H1 (cell line): ENCODE results near the gene TK2. TPM values are rescaled to one million over a fixed set of nuclear protein-coding genes. Genes with fewer than 3 reads are reported as not detected.

Experiments
- CTCF ChIA-PET: fragments of 300-600 bp; sonication (Branson Sonifier 250); formaldehyde crosslinking; loops from one replicate; lab custom pipeline; 2021; ENCODE audit not compliant: partially characterized antibody; lab: Charles Lee
- POLR2A ChIA-PET: fragments of 300-600 bp; sonication (Branson Sonifier 250); formaldehyde crosslinking; loops from one replicate; lab custom pipeline; 2021; ENCODE audit warnings: inconsistent platforms; ENCODE audit not compliant: partially characterized antibody; lab: Charles Lee
- DNase-seq, 2 experiments: peaks; one replicate each; pipeline versions ENCODE4 v3.0.0 to v3.0.0-alpha.2; 2010 to 2022; ENCODE audit warnings: low spot score in 2 of 2, low read depth in 1 of 2, mixed read lengths in 1 of 2
- FAIRE-seq: peaks from 2 replicates; lab custom pipeline; 2011; peaks lifted over from hg19 to GRCh38; lab: Jason Lieb, UNC
- H2AFZ ChIP-seq: 2 replicates; pipeline ENCODE4 v1.8.1; 2012; ENCODE audit warnings: low read length, inconsistent platforms
- H2AK5ac ChIP-seq: 2 replicates; pipeline ENCODE4 v1.6.1; 2013; ENCODE audit warnings: low read depth, low read length
- H2BK120ac ChIP-seq: replicated peaks from 2 replicates; pipeline ENCODE3; 2013; ENCODE audit warnings: low read depth, low read length, inconsistent platforms
- H2BK12ac ChIP-seq: 2 replicates; pipeline ENCODE4 v1.6.1; 2013; ENCODE audit warnings: low read depth, low read length
- H2BK15ac ChIP-seq: 2 replicates; pipeline ENCODE4 v1.6.1; 2013; ENCODE audit warnings: low read length
- H2BK20ac ChIP-seq: 2 replicates; pipeline ENCODE4 v1.6.1; 2013; ENCODE audit warnings: low read length
- H2BK5ac ChIP-seq: 2 replicates; pipeline ENCODE4 v1.6.1; 2013; ENCODE audit warnings: low read depth, low read length
- H3K14ac ChIP-seq: 2 replicates; pipeline ENCODE4 v1.6.1; 2013; ENCODE audit warnings: inconsistent platforms; ENCODE audit not compliant: insufficient read length
- H3K18ac ChIP-seq: 2 replicates; pipeline ENCODE4 v1.6.1; 2013; ENCODE audit warnings: low read length; ENCODE audit errors: extremely low read depth
- H3K23ac ChIP-seq: 2 replicates; pipeline ENCODE4 v1.6.1; 2013; ENCODE audit warnings: inconsistent platforms; ENCODE audit not compliant: insufficient read length
- H3K23me2 ChIP-seq: 2 replicates; pipeline ENCODE4 v1.6.1; 2013; ENCODE audit warnings: low read depth, low read length
- H3K27ac ChIP-seq: 2 replicates; pipeline ENCODE4 v1.6.1; 2011; ENCODE audit warnings: low read depth, low read length, inconsistent platforms
- H3K27me3 ChIP-seq, 4 experiments: replicated peaks in 1 of 4; 1 replicate in 1 of 4; 2 replicates in 3 of 4; pipeline versions ENCODE4 v1.6.1 to v1.8.1; 2011 to 2013; ENCODE audit warnings: low read length in 3 of 4, mild to moderate bottlenecking in 3 of 4, inconsistent platforms in 2 of 4, mixed read lengths in 2 of 4, moderate library complexity in 1 of 4; ENCODE audit not compliant: control insufficient read depth in 3 of 4, insufficient read depth in 3 of 4; ENCODE audit errors: extremely low read depth in 1 of 4
- H3K36me3 ChIP-seq, 4 experiments: 2 replicates each; pipeline versions ENCODE4 v1.6.1 to v1.8.1; 2011 to 2013; ENCODE audit warnings: mild to moderate bottlenecking in 4 of 4, low read length in 3 of 4, moderate library complexity in 2 of 4, control low read depth in 1 of 4, inconsistent platforms in 1 of 4; ENCODE audit not compliant: insufficient read depth in 4 of 4, control insufficient read depth in 2 of 4
- H3K4ac ChIP-seq: replicated peaks from 2 replicates; pipeline ENCODE3; 2013; ENCODE audit warnings: low read length, low read depth, mixed read lengths, inconsistent platforms; ENCODE audit not compliant: insufficient read length
- H3K4me1 ChIP-seq, 4 experiments: replicated peaks in 1 of 4; 1 replicate in 1 of 4; 2 replicates in 3 of 4; pipeline versions ENCODE4 v1.6.1 to v1.8.1; 2011 to 2013; ENCODE audit warnings: low read length in 3 of 4, inconsistent platforms in 2 of 4, mixed read lengths in 1 of 4; ENCODE audit not compliant: insufficient read depth in 4 of 4, control insufficient read depth in 3 of 4
- H3K4me2 ChIP-seq, 2 experiments: 2 replicates each; pipeline versions ENCODE4 v1.6.1 to v1.8.1; 2011 to 2013; ENCODE audit warnings: low read depth in 2 of 2, low read length in 2 of 2, control low read depth in 1 of 2, inconsistent platforms in 1 of 2, mild to moderate bottlenecking in 1 of 2; ENCODE audit not compliant: insufficient read depth in 1 of 2
- H3K4me3 ChIP-seq, 4 experiments: fragments of 200-600, 300-600 bp in 1 of 4; sonication (generic), shearing (Covaris generic), sonication (Bioruptor Twin) in 1 of 4; 2 replicates each; pipeline versions ENCODE4 v1.5.1 to v1.8.1; 2011 to 2016; ENCODE audit warnings: low read length in 4 of 4, low read depth in 3 of 4, control low read depth in 2 of 4, inconsistent platforms in 2 of 4, mild to moderate bottlenecking in 2 of 4, mixed read lengths in 1 of 4, moderate library complexity in 1 of 4; ENCODE audit not compliant: insufficient read depth in 2 of 4; ENCODE audit errors: extremely low read depth in 1 of 4
- H3K56ac ChIP-seq: replicated peaks from 2 replicates; pipeline ENCODE3; 2013; ENCODE audit warnings: low read depth, mild to moderate bottlenecking, mixed read lengths, low read length, inconsistent platforms; ENCODE audit not compliant: insufficient read length
- H3K79me1 ChIP-seq: 2 replicates; pipeline ENCODE4 v1.6.1; 2013; ENCODE audit warnings: low read depth, low read length, control low read depth
- H3K79me2 ChIP-seq, 2 experiments: 2 replicates each; pipeline versions ENCODE4 v1.6.1 to v1.8.1; 2012 to 2013; ENCODE audit warnings: low read length in 2 of 2, mild to moderate bottlenecking in 2 of 2, inconsistent platforms in 1 of 2; ENCODE audit not compliant: insufficient read depth in 2 of 2, control insufficient read depth in 1 of 2
- H3K9ac ChIP-seq, 4 experiments: replicated peaks in 1 of 4; 1 replicate in 1 of 4; 2 replicates in 3 of 4; pipeline versions ENCODE4 v1.6.1 to v1.8.1; 2011 to 2013; ENCODE audit warnings: low read depth in 3 of 4, low read length in 3 of 4, control low read depth in 2 of 4, mild to moderate bottlenecking in 2 of 4, moderate library complexity in 2 of 4, inconsistent platforms in 1 of 4; ENCODE audit errors: extremely low read depth in 1 of 4
- H3K9me3 ChIP-seq, 2 experiments: 2 replicates each; pipeline versions ENCODE4 v1.6.1 to v1.8.1; 2012 to 2013; ENCODE audit warnings: mild to moderate bottlenecking in 2 of 2, moderate library complexity in 2 of 2, control low read depth in 1 of 2, inconsistent platforms in 1 of 2, low read depth in 1 of 2, low read length in 1 of 2, mixed read lengths in 1 of 2; ENCODE audit not compliant: insufficient read depth in 2 of 2
- H4K20me1 ChIP-seq, 2 experiments: replicated peaks in 1 of 2; 2 replicates each; pipeline versions ENCODE3 to v1.8.1; 2011 to 2013; ENCODE audit warnings: inconsistent platforms in 2 of 2, low read length in 2 of 2, mild to moderate bottlenecking in 1 of 2; ENCODE audit not compliant: insufficient read depth in 2 of 2, control insufficient read depth in 1 of 2
- H4K5ac ChIP-seq: 2 replicates; pipeline ENCODE4 v1.6.1; 2013; ENCODE audit warnings: low read length, low read depth, mixed read lengths, inconsistent platforms; ENCODE audit not compliant: insufficient read length
- H4K8ac ChIP-seq: 2 replicates; pipeline ENCODE4 v1.8.0; 2013; ENCODE audit warnings: mild to moderate bottlenecking, moderate library complexity, low read length, inconsistent platforms; ENCODE audit not compliant: insufficient read depth; ENCODE audit errors: extremely low read depth
- H4K91ac ChIP-seq: replicated peaks from 2 replicates; pipeline ENCODE3; 2013; ENCODE audit warnings: low read length, mixed read lengths, inconsistent platforms; ENCODE audit not compliant: insufficient read length
- CTBP2 ChIP-seq: IDR thresholded peaks from 2 replicates; pipeline ENCODE4 v1.7.0; 2011; ENCODE audit warnings: borderline replicate concordance, mild to moderate bottlenecking, moderate library complexity, mixed read lengths, low read length; ENCODE audit not compliant: insufficient read depth, insufficient read length
- EGR1 ChIP-seq: IDR thresholded peaks from 2 replicates; pipeline ENCODE4 v1.6.1; 2011; ENCODE audit warnings: low read depth, low read length, borderline replicate concordance
- FOSL1 ChIP-seq: IDR thresholded peaks from 2 replicates; pipeline ENCODE4 v1.6.1; 2011; ENCODE audit warnings: mild to moderate bottlenecking, low read depth, low read length, moderate library complexity; ENCODE audit not compliant: insufficient read depth
- GTF2F1 ChIP-seq: IDR thresholded peaks from 2 replicates; pipeline ENCODE4 v1.6.1; 2012; ENCODE audit warnings: low read depth, low read length, improper control_type of control experiment, borderline replicate concordance
- JUN ChIP-seq: IDR thresholded peaks from 2 replicates; pipeline ENCODE4 v1.6.1; 2011; ENCODE audit warnings: low read depth, mild to moderate bottlenecking, improper control_type of control experiment, low read length
- RNF2 ChIP-seq: fragments of 200-900, 300-1000 bp; sonication (generic); IDR thresholded peaks from 2 replicates; pipeline ENCODE4 v1.7.1; 2016; ENCODE audit warnings: borderline replicate concordance, low read depth, mild to moderate bottlenecking, antibody characterized with exemption, low read length; ENCODE audit not compliant: poor library complexity, severe bottlenecking; ENCODE audit errors: missing control alignments
- SP1 ChIP-seq: IDR thresholded peaks from 2 replicates; pipeline ENCODE4 v1.6.1; 2011; ENCODE audit warnings: low read depth, low read length
- TAF7 ChIP-seq: optimal IDR thresholded peaks from 2 replicates; pipeline ENCODE3; 2011; ENCODE audit warnings: low read depth, mild to moderate bottlenecking, inconsistent platforms, low read length, moderate library complexity, borderline replicate concordance
- TBP ChIP-seq: IDR thresholded peaks from 2 replicates; pipeline ENCODE4 v1.6.1; 2011; ENCODE audit warnings: low read depth, low read length, improper control_type of control experiment
- WGBS, 2 experiments: shearing (Covaris generic) in 1 of 2; methylation state at CpG; one replicate each; pipeline versions ENCODE4 v1.1.6 to v1.1.7; 2013 to 2015; ENCODE audit warnings: low lambda C conversion rate in 2 of 2, mixed read lengths in 2 of 2, inconsistent platforms in 1 of 2, low coverage in 1 of 2, missing lambda C conversion rate in 1 of 2; ENCODE audit not compliant: insufficient replicate concordance in 2 of 2, insufficient coverage in 1 of 2, insufficient read length in 1 of 2; ENCODE audit errors: extremely low coverage in 1 of 2, missing lambda C conversion rate in 1 of 2; 5-methylcytosine and 5-hydroxymethylcytosine counted together
- polyA plus RNA-seq, 7 experiments: library from polyadenylated mRNA; depleted of rRNA in 3 of 7; stranded (reverse) in 5 of 7; unstranded in 2 of 7; fragments of >200 nt in 5 of 7; fragments of 200-250 nt in 2 of 7; gene quantifications; 1 replicate in 5 of 7; 2 replicates in 1 of 7; 4 replicates in 1 of 7; pipeline versions ENCODE4 v1.2.1 to v1.2.3, GENCODE V29; 2011 to 2013; ENCODE audit warnings: missing spikeins in 2 of 7, mixed read lengths in 2 of 7
- total RNA-seq: library from RNA; stranded (reverse); fragmentation: NEBNext Ultra II Directional; extraction: Animal tissue kit (Norgen Biotek cat#: 25700); gene quantifications from 2 replicates; pipeline ENCODE4 v1.2.1, GENCODE V29; 2021
- TF ChIP-seq, protein P1 (sequence below): IDR thresholded peaks from 2 replicates; pipeline ENCODE4 v1.6.1; 2011; ENCODE audit warnings: low read depth, mild to moderate bottlenecking, low read length; ENCODE audit not compliant: insufficient read depth
- TF ChIP-seq, protein P2 (sequence below): IDR thresholded peaks from 2 replicates; pipeline ENCODE4 v1.6.1; 2012; ENCODE audit warnings: low read length, inconsistent platforms

The TK2 gene
- total and polyA plus RNA-seq, 2 of the 8 experiments (the other 6 are each of a cell fraction or from before 2014, with no cell fraction given) = 2.7 to 3.6 TPM

DNA sequence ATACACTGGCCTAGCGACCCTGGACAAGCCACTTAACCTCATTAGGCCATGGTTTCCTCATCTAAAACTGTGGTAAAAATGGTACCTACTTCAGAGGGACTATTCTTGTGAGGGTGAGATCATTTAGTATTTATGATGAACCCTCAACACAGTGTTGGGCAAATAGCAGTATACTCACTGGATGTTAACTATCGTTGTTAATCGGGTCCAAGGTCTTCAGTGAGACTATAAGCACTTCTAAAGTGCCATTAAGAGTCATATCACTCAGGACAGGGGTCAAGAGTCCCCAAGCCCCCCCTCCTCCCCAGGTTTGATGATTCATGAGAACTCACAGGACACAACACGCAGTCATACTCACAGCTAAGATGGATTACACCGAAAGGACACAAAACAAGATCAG, 11.0 kb downstream of the TK2 start:
- no peak overlapping the region for H4K8ac ChIP-seq
- no peak overlapping the region for H2BK5ac ChIP-seq
- no peaks in the 10 kb centered on the region for H3K79me2 ChIP-seq
- ChIA-PET POLR2A (interaction anchor here (1.5 kb wide), 1 partner anchor 10 kb away, joined by 4 read pairs; no protein-coding TSS in a partner anchor), CTCF (interaction anchor here (1.6 kb wide), 1 partner anchor 112 kb away, joined by 5 read pairs; no protein-coding TSS in a partner anchor)
- H3K79me1 ChIP-seq = no peaks in the 10 kb centered on the region
- no peak overlapping the region for H4K5ac ChIP-seq
- H2BK12ac ChIP-seq = no peak overlapping the region
- DNase-seq (no peak), FAIRE-seq (no peak)
- no peak overlapping the region for H3K9ac ChIP-seq
- 94% methylated on average over 5 of the region's 5 CpGs; no CpG with 5 or more reads in 1 of the 2 experiments for WGBS, 2 experiments
- H2BK120ac ChIP-seq = no peak overlapping the region
- H2BK20ac ChIP-seq = no peak overlapping the region
- H3K23me2 ChIP-seq = no peaks in the 10 kb centered on the region
- H3K9me3 ChIP-seq = no peaks in the 10 kb centered on the region
- H3K14ac ChIP-seq = no peak overlapping the region
- H3K4me1 ChIP-seq = peaks cover 0 to 10% (median 4%) of the 10 kb centered on the region in 4 experiments; a peak in 4 of 7 replicates
- H4K91ac ChIP-seq = no peak overlapping the region
- H4K20me1 ChIP-seq = no peaks in the 10 kb centered on the region
- no peak overlapping the region for H3K23ac ChIP-seq
- H3K56ac ChIP-seq = no peak overlapping the region
- H2BK15ac ChIP-seq = no peak overlapping the region
- no peak overlapping the region for H2AFZ ChIP-seq
- H3K27me3 ChIP-seq = no peaks in the 10 kb centered on the region
- H3K4ac ChIP-seq = no peak overlapping the region
- no peak overlapping the region for H3K4me2 ChIP-seq
- H3K4me3 ChIP-seq = no peak overlapping the region
- no peak overlapping the region for H3K18ac ChIP-seq
- H2AK5ac ChIP-seq = no peak overlapping the region
- H3K27ac ChIP-seq = no peak overlapping the region
- no peaks in the 10 kb centered on the region for H3K36me3 ChIP-seq
- TF ChIP-seq, protein P1, sequence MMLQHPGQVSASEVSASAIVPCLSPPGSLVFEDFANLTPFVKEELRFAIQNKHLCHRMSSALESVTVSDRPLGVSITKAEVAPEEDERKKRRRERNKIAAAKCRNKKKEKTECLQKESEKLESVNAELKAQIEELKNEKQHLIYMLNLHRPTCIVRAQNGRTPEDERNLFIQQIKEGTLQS = no peak
- TF ChIP-seq TBP (no peak), TAF7 (no peak), SP1 (no peak), JUN (no peak), CTBP2 (no peak), EGR1 (no peak), RNF2 (no peak), FOSL1 (no peak), GTF2F1 (no peak)
- TF ChIP-seq, protein P2, sequence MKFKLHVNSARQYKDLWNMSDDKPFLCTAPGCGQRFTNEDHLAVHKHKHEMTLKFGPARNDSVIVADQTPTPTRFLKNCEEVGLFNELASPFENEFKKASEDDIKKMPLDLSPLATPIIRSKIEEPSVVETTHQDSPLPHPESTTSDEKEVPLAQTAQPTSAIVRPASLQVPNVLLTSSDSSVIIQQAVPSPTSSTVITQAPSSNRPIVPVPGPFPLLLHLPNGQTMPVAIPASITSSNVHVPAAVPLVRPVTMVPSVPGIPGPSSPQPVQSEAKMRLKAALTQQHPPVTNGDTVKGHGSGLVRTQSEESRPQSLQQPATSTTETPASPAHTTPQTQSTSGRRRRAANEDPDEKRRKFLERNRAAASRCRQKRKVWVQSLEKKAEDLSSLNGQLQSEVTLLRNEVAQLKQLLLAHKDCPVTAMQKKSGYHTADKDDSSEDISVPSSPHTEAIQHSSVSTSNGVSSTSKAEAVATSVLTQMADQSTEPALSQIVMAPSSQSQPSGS = no peak
